OCI-LY7 (cell line): ENCODE measurements around the gene IL1RAPL2. TPM values are rescaled to one million over a fixed set of nuclear protein-coding genes. Genes with fewer than 3 reads are reported as not detected.

ENCODE experiments used
- BruUV-seq: library from RNA; stranded (reverse); fragments of 400-500 nt; replicated peaks from 2 replicates; lab custom pipeline; 2021; lab: Mats Ljungman, UMichigan
- CTCF ChIA-PET: fragments of 300-600 bp; sonication (Branson Sonifier 250); formaldehyde crosslinking; loops from one replicate; lab custom pipeline; 2022; ENCODE audit warnings: antibody characterized with exemption; ENCODE audit not compliant: unreplicated experiment; lab: Charles Lee
- POLR2A ChIA-PET: fragments of 300-600 bp; sonication (Branson Sonifier 250); formaldehyde crosslinking; loops from one replicate; lab custom pipeline; 2022; ENCODE audit warnings: antibody characterized with exemption; lab: Charles Lee
- DNase-seq: peaks from one replicate; pipeline ENCODE4 v3.0.0-alpha.2; 2015; ENCODE audit warnings: low spot score
- H2AFZ ChIP-seq: fragments of 200-600 bp; sonication (generic), shearing (Covaris generic); 2 replicates; pipeline ENCODE4 v1.6.1; 2014; ENCODE audit warnings: mild to moderate bottlenecking, antibody characterized with exemption, low read length, moderate library complexity
- H3K27ac ChIP-seq: fragments of 200-600 bp; sonication (generic); 2 replicates; pipeline ENCODE4 v1.5.1; 2014; ENCODE audit warnings: mixed run types, low read depth, mild to moderate bottlenecking, moderate library complexity, low read length, inconsistent platforms; ENCODE audit not compliant: poor library complexity, severe bottlenecking
- H3K36me3 ChIP-seq: fragments of 200-600 bp; sonication (generic); 2 replicates; pipeline ENCODE4 v1.6.1; 2014; ENCODE audit warnings: mild to moderate bottlenecking, antibody characterized with exemption, low read length, moderate library complexity, mixed read lengths; ENCODE audit not compliant: insufficient read depth
- H3K4me1 ChIP-seq: fragments of 200-600 bp; sonication (generic); 2 replicates; pipeline ENCODE4 v1.5.1; 2014; ENCODE audit warnings: mild to moderate bottlenecking, low read length; ENCODE audit not compliant: insufficient read depth, poor library complexity, severe bottlenecking
- H3K4me2 ChIP-seq: fragments of 200-600 bp; sonication (generic); 2 replicates; pipeline ENCODE4 v1.6.1; 2014; ENCODE audit warnings: mild to moderate bottlenecking, low read length
- H3K4me3 ChIP-seq: fragments of 200-600 bp; sonication (generic); 2 replicates; pipeline ENCODE4 v1.5.1; 2014; ENCODE audit warnings: mild to moderate bottlenecking, low read depth, low read length; ENCODE audit not compliant: poor library complexity, severe bottlenecking
- H3K79me2 ChIP-seq: fragments of 200-600 bp; sonication (generic); 2 replicates; pipeline ENCODE4 v1.6.1; 2016; ENCODE audit warnings: low read depth, mild to moderate bottlenecking, low read length, moderate library complexity, mixed read lengths; ENCODE audit not compliant: insufficient read depth
- H3K9me2 ChIP-seq: fragments of 200-600 bp; sonication (generic); 2 replicates; pipeline ENCODE4 v1.6.1; 2016; ENCODE audit warnings: mild to moderate bottlenecking, low read length, mixed read lengths; ENCODE audit not compliant: insufficient read depth
- H3K9me3 ChIP-seq: fragments of 200-600 bp; sonication (generic); 2 replicates; pipeline ENCODE4 v1.6.1; 2014; ENCODE audit warnings: mild to moderate bottlenecking, mixed run types, low read length, mixed read lengths
- H4K20me1 ChIP-seq: fragments of 200-600 bp; sonication (generic); 2 replicates; pipeline ENCODE4 v1.6.1; 2014; ENCODE audit warnings: mild to moderate bottlenecking, antibody characterized with exemption, low read length, moderate library complexity, mixed read lengths; ENCODE audit not compliant: insufficient read depth
- EZH2phosphoT487 ChIP-seq: fragments of 200-600 bp; sonication (generic); IDR thresholded peaks from 2 replicates; pipeline ENCODE4 v1.6.1; 2018; ENCODE audit warnings: low read depth, borderline replicate concordance, mild to moderate bottlenecking, mixed run types, antibody characterized with exemption, low read length, moderate library complexity, mixed read lengths
- intact Hi-C: fragments of 100-400 bp; cut with micrococcal nuclease; formaldehyde crosslinking; loops from one replicate; pipeline ENCODE4 v1.10.0; 2022; ENCODE audit not compliant: unreplicated experiment
- total RNA-seq, 2 experiments: library from RNA; depleted of rRNA in 1 of 2; stranded (reverse); fragments of >200 nt in 1 of 2; shearing (Covaris generic) in 1 of 2; gene quantifications; 2 replicates each; pipeline ENCODE4 v1.2.3, GENCODE V29; 2014 to 2022
- TF ChIP-seq, protein P1 (sequence below): fragments of 200-600 bp; sonication (generic); conservative IDR thresholded peaks from 2 replicates; pipeline ENCODE4 v1.5.1; 2014; ENCODE audit warnings: mild to moderate bottlenecking, antibody characterized with exemption, low read length, moderate library complexity, mixed read lengths

The IL1RAPL2 gene
- total RNA-seq, 2 experiments from 2014 or later = not detected

GRCh38 chrX:105189093-105189492 lies 623.1 kb downstream of the IL1RAPL2 start:
- no peaks in the 10 kb centered on the region for H3K9me3 ChIP-seq
- H3K27ac ChIP-seq = no peak overlapping the region
- H3K36me3 ChIP-seq = no peaks in the 10 kb centered on the region
- no peak overlapping the region for H3K4me3 ChIP-seq
- intact Hi-C loops = no loop called here
- BruUV-seq = no TSS peak
- H4K20me1 ChIP-seq = no peaks in the 10 kb centered on the region
- H3K79me2 ChIP-seq = no peaks in the 10 kb centered on the region
- POLR2A ChIA-PET = no interaction called here
- H3K4me2 ChIP-seq = no peak overlapping the region
- no peaks in the 10 kb centered on the region for H3K4me1 ChIP-seq
- H3K9me2 ChIP-seq = no peaks in the 10 kb centered on the region
- no peak overlapping the region for H2AFZ ChIP-seq
- DNase-seq = no peak
- TF ChIP-seq, protein P1, sequence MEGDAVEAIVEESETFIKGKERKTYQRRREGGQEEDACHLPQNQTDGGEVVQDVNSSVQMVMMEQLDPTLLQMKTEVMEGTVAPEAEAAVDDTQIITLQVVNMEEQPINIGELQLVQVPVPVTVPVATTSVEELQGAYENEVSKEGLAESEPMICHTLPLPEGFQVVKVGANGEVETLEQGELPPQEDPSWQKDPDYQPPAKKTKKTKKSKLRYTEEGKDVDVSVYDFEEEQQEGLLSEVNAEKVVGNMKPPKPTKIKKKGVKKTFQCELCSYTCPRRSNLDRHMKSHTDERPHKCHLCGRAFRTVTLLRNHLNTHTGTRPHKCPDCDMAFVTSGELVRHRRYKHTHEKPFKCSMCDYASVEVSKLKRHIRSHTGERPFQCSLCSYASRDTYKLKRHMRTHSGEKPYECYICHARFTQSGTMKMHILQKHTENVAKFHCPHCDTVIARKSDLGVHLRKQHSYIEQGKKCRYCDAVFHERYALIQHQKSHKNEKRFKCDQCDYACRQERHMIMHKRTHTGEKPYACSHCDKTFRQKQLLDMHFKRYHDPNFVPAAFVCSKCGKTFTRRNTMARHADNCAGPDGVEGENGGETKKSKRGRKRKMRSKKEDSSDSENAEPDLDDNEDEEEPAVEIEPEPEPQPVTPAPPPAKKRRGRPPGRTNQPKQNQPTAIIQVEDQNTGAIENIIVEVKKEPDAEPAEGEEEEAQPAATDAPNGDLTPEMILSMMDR = no peak
- no peak for TF ChIP-seq EZH2phosphoT487
- CTCF ChIA-PET = no interaction called here

GRCh38 chrX:105190252-105190853 lies 624.4 kb downstream of the IL1RAPL2 start:
- H3K36me3 ChIP-seq = no peaks in the 10 kb centered on the region
- peak; percentile 9 for DNase-seq
- intact Hi-C loops = no loop called here
- H3K4me2 ChIP-seq = no peak overlapping the region
- no TSS peak for BruUV-seq
- no peak overlapping the region for H3K27ac ChIP-seq
- H3K9me3 ChIP-seq = no peaks in the 10 kb centered on the region
- H3K4me3 ChIP-seq = no peak overlapping the region
- H2AFZ ChIP-seq = no peak overlapping the region
- H3K79me2 ChIP-seq = no peaks in the 10 kb centered on the region
- ChIA-PET POLR2A (no interaction called here), CTCF (no interaction called here)
- H4K20me1 ChIP-seq = no peaks in the 10 kb centered on the region
- no peaks in the 10 kb centered on the region for H3K4me1 ChIP-seq
- H3K9me2 ChIP-seq = no peaks in the 10 kb centered on the region
- no peak for TF ChIP-seq EZH2phosphoT487
- TF ChIP-seq, protein P1 = peak; percentile 78

- Histone ChIP-seq H3K4me1 (no peaks in the 10 kb centered on the region), H3K4me3 (no peak overlapping the region), H3K79me2 (no peaks in the 10 kb centered on the region), H4K20me1 (no peaks in the 10 kb centered on the region), H2AFZ (no peak overlapping the region), H3K9me2 (no peaks in the 10 kb centered on the region), H3K4me2 (no peak overlapping the region), H3K9me3 (no peaks in the 10 kb centered on the region), H3K36me3 (no peaks in the 10 kb centered on the region), H3K27ac (no peak overlapping the region)
- DNase-seq = peak; percentile 3
- BruUV-seq = no TSS peak
- ChIA-PET CTCF (no interaction called here), POLR2A (no interaction called here)
- TF ChIP-seq, protein P1 = 0 out of 2 replicates have a peak, but pooled peaks have one; percentile 48
- TF ChIP-seq EZH2phosphoT487 = no peak
- intact Hi-C loops = no loop called here
These were observed 625.9 kb downstream of the IL1RAPL2 start for GRCh38 chrX:105191878-105192277.
